Mesenchymal stem cell (in vitro differentiated cells and primary cell): Measurements from ENCODE around the gene IGSF11.
A peak's percentile ranks its signal among the peaks of the same experiment; 100 is the strongest.

Source experiments
- DNase-seq: peaks from one replicate; pipeline ENCODE4 v3.0.0-alpha.2; 2013
- H2AFZ ChIP-seq: one replicate; pipeline ENCODE4 v1.6.1; 2013; ENCODE audit warnings: low read depth, mild to moderate bottlenecking, control low read depth, inconsistent platforms, low read length, moderate library complexity
- H2AK5ac ChIP-seq: 2 replicates; pipeline ENCODE4 v1.6.1; 2013; ENCODE audit warnings: low read length, moderate library complexity, mild to moderate bottlenecking, inconsistent platforms; ENCODE audit not compliant: severe bottlenecking
- H2BK120ac ChIP-seq: one replicate; pipeline ENCODE4 v1.6.1; 2013; ENCODE audit warnings: low read depth, mild to moderate bottlenecking, inconsistent platforms, low read length, moderate library complexity
- H2BK12ac ChIP-seq, 2 experiments: one replicate each; pipeline ENCODE4 v1.6.1; 2013; ENCODE audit warnings: inconsistent platforms in 2 of 2, low read length in 2 of 2, mild to moderate bottlenecking in 2 of 2, moderate library complexity in 2 of 2, control low read depth in 1 of 2
- H2BK15ac ChIP-seq: one replicate; pipeline ENCODE4 v1.6.1; 2013; ENCODE audit warnings: mild to moderate bottlenecking, low read depth, inconsistent platforms; ENCODE audit not compliant: poor library complexity, severe bottlenecking
- H2BK5ac ChIP-seq: 2 replicates; pipeline ENCODE4 v1.6.1; 2013; ENCODE audit warnings: low read depth, mild to moderate bottlenecking, low read length, control low read depth, inconsistent platforms; ENCODE audit not compliant: poor library complexity, severe bottlenecking
- H3K14ac ChIP-seq, 2 experiments: one replicate each; pipeline ENCODE4 v1.6.1; 2013; ENCODE audit warnings: inconsistent platforms in 2 of 2, low read length in 2 of 2, control low read depth in 1 of 2, mild to moderate bottlenecking in 1 of 2, moderate library complexity in 1 of 2
- H3K18ac ChIP-seq, 2 experiments: one replicate each; pipeline ENCODE4 v1.6.1; 2013; ENCODE audit warnings: inconsistent platforms in 2 of 2, low read length in 2 of 2, control low read depth in 1 of 2, low read depth in 1 of 2, mild to moderate bottlenecking in 1 of 2
- H3K23ac ChIP-seq, 2 experiments: one replicate each; pipeline ENCODE4 v1.6.1; 2013; ENCODE audit warnings: inconsistent platforms in 2 of 2, low read length in 2 of 2, mild to moderate bottlenecking in 2 of 2, moderate library complexity in 2 of 2, control low read depth in 1 of 2
- H3K27ac ChIP-seq: 2 replicates; pipeline ENCODE4 v1.5.1; 2013; ENCODE audit warnings: mild to moderate bottlenecking, moderate library complexity, low read length, control low read depth, inconsistent platforms; ENCODE audit not compliant: poor library complexity, severe bottlenecking
- H3K27me3 ChIP-seq, 2 experiments: 2 replicates each; pipeline versions ENCODE4 v1.6.1 to v1.7.0; 2013; ENCODE audit warnings: low read length in 2 of 2, mild to moderate bottlenecking in 2 of 2, moderate library complexity in 2 of 2, control low read depth in 1 of 2, inconsistent platforms in 1 of 2; ENCODE audit not compliant: control insufficient read depth in 1 of 2, insufficient read depth in 1 of 2
- H3K36me3 ChIP-seq, 2 experiments: 2 replicates each; pipeline versions ENCODE4 v1.6.1 to v1.7.0; 2013; ENCODE audit warnings: low read length in 2 of 2, control low read depth in 1 of 2, inconsistent platforms in 1 of 2, low read depth in 1 of 2, mild to moderate bottlenecking in 1 of 2; ENCODE audit not compliant: insufficient read depth in 2 of 2, control insufficient read depth in 1 of 2
- H3K4ac ChIP-seq, 2 experiments: one replicate each; pipeline ENCODE4 v1.6.1; 2013; ENCODE audit warnings: inconsistent platforms in 2 of 2, low read length in 2 of 2, mild to moderate bottlenecking in 2 of 2, moderate library complexity in 2 of 2, control low read depth in 1 of 2, low read depth in 1 of 2
- H3K4me1 ChIP-seq: 2 replicates; pipeline ENCODE4 v1.6.1; 2013; ENCODE audit warnings: low read depth, low read length, control low read depth; ENCODE audit not compliant: control insufficient read depth, insufficient read depth
- H3K4me2 ChIP-seq: 2 replicates; pipeline ENCODE4 v1.6.1; 2013; ENCODE audit warnings: low read length, mild to moderate bottlenecking, inconsistent platforms; ENCODE audit not compliant: poor library complexity, severe bottlenecking
- H3K4me3 ChIP-seq, 2 experiments: 2 replicates each; pipeline versions ENCODE4 v1.5.1 to v1.7.0; 2013; ENCODE audit warnings: low read length in 2 of 2, mild to moderate bottlenecking in 2 of 2, control low read depth in 1 of 2, low read depth in 1 of 2; ENCODE audit not compliant: insufficient read depth in 1 of 2
- H3K79me1 ChIP-seq: replicated peaks from 2 replicates; pipeline ENCODE4 v1.6.1; 2013; ENCODE audit warnings: mild to moderate bottlenecking, control low read depth, low read length, inconsistent platforms; ENCODE audit not compliant: poor library complexity, severe bottlenecking
- H3K9ac ChIP-seq: 2 replicates; pipeline ENCODE4 v1.7.0; 2013; ENCODE audit warnings: mild to moderate bottlenecking, low read length, moderate library complexity
- H3K9me3 ChIP-seq: 2 replicates; pipeline ENCODE4 v1.7.0; 2013; ENCODE audit warnings: mild to moderate bottlenecking, low read length; ENCODE audit not compliant: control insufficient read depth
- H4K8ac ChIP-seq: one replicate; pipeline ENCODE4 v1.6.1; 2013; ENCODE audit warnings: inconsistent platforms, mild to moderate bottlenecking, low read length, moderate library complexity
- H4K91ac ChIP-seq: one replicate; pipeline ENCODE4 v1.6.1; 2013; ENCODE audit warnings: mild to moderate bottlenecking, low read length, inconsistent platforms
- WGBS: methylation state at CpG from one replicate; pipeline ENCODE4 v1.1.7; 2013; ENCODE audit warnings: mixed read lengths; 5-methylcytosine and 5-hydroxymethylcytosine counted together

IGSF11 gene

GRCh38 chr3:119044593-119044992 lies 9.9 kb upstream of the IGSF11 start:
- Histone ChIP-seq H2AK5ac (no peak overlapping the region), H3K27ac (no peak overlapping the region), H2BK12ac (no peak overlapping the region), H3K27me3 (no peaks in the 10 kb centered on the region), H3K4ac (no peak overlapping the region), H2BK120ac (no peak overlapping the region), H3K23ac (no peak overlapping the region), H2AFZ (no peak overlapping the region), H3K36me3 (no peaks in the 10 kb centered on the region), H2BK15ac (no peak overlapping the region), H3K79me1 (no peaks in the 10 kb centered on the region), H2BK5ac (no peak overlapping the region), H3K4me1 (no peaks in the 10 kb centered on the region), H4K91ac (no peak overlapping the region), H3K9me3 (no peaks in the 10 kb centered on the region), H3K4me3 (no peak overlapping the region), H3K4me2 (no peak overlapping the region), H3K18ac (no peak overlapping the region), H4K8ac (no peak overlapping the region), H3K14ac (no peak overlapping the region), H3K9ac (no peak overlapping the region)
- 73% methylated on average over 2 of the region's 2 CpGs for WGBS
- no peak for DNase-seq

GRCh38 chr3:119042162-119042561 lies 7.5 kb upstream of the IGSF11 start:
- Histone ChIP-seq H3K9me3 (no peaks in the 10 kb centered on the region), H4K91ac (no peak overlapping the region), H3K79me1 (no peaks in the 10 kb centered on the region), H3K4ac (no peak overlapping the region), H2BK120ac (no peak overlapping the region), H2AFZ (no peak overlapping the region), H3K4me1 (no peaks in the 10 kb centered on the region), H3K27ac (no peak overlapping the region), H3K18ac (no peak overlapping the region), H2BK15ac (no peak overlapping the region), H3K27me3 (peaks cover 4 to 8% of the 10 kb centered on the region in 2 experiments), H3K4me2 (no peak overlapping the region), H2BK12ac (no peak overlapping the region), H3K36me3 (no peaks in the 10 kb centered on the region), H3K9ac (no peak overlapping the region), H3K23ac (no peak overlapping the region), H3K14ac (no peak overlapping the region), H3K4me3 (no peak overlapping the region), H2BK5ac (no peak overlapping the region), H4K8ac (no peak overlapping the region), H2AK5ac (no peak overlapping the region)
- DNase-seq, result no peak
- 81% methylated on average over 2 of the region's 2 CpGs for WGBS

GRCh38 chr3:119035014-119035346 lies 334 bp upstream of the IGSF11 start:
- H3K4me3 ChIP-seq, result peak overlapping the region; percentile 60 to 75

GRCh38 chr3:119033393-119034255 lies 1.0 kb downstream of the IGSF11 start:
- H3K36me3 ChIP-seq, result no peaks in the 10 kb centered on the region
- WGBS, result 47% methylated on average over 8 of the region's 14 CpGs

More at GRCh38 chr3:119035014-119035346, 334 bp upstream of the IGSF11 start:
- no peak overlapping the region for H2BK12ac ChIP-seq
- no peak overlapping the region for H2AK5ac ChIP-seq
- no peak overlapping the region for H3K27ac ChIP-seq
- no peak overlapping the region for H2BK5ac ChIP-seq
- no peak overlapping the region for H3K18ac ChIP-seq
- no peak overlapping the region for H3K4ac ChIP-seq
- H2BK15ac ChIP-seq, result no peak overlapping the region
- DNase-seq, result peak; percentile 1
- H3K14ac ChIP-seq, result no peak overlapping the region
- WGBS, result 6% methylated on average over 18 of the region's 18 CpGs
- H3K36me3 ChIP-seq, result no peaks in the 10 kb centered on the region
- peak overlapping the region; percentile 30 for H2AFZ ChIP-seq
- no peak overlapping the region for H3K23ac ChIP-seq
- peaks cover 37 to 56% of the 10 kb centered on the region in 2 experiments for H3K27me3 ChIP-seq
- no peaks in the 10 kb centered on the region for H3K79me1 ChIP-seq
- no peak overlapping the region for H4K91ac ChIP-seq
- peaks cover 9% of the 10 kb centered on the region for H3K4me1 ChIP-seq
- no peak overlapping the region for H2BK120ac ChIP-seq
- no peaks in the 10 kb centered on the region for H3K9me3 ChIP-seq
- no peak overlapping the region for H3K9ac ChIP-seq
- peak overlapping the region; percentile 77 for H3K4me2 ChIP-seq
- H4K8ac ChIP-seq, result no peak overlapping the region

More at GRCh38 chr3:119033393-119034255, 1.0 kb downstream of the IGSF11 start:
- Histone ChIP-seq H2BK120ac (no peak overlapping the region), H3K4ac (no peak overlapping the region), H2AFZ (no peak overlapping the region), H3K4me2 (peak overlapping the region; percentile 77), H2AK5ac (no peak overlapping the region), H2BK12ac (no peak overlapping the region), H4K91ac (no peak overlapping the region), H4K8ac (no peak overlapping the region), H3K14ac (no peak overlapping the region), H3K9me3 (no peaks in the 10 kb centered on the region), H3K27me3 (peaks cover 39 to 60% of the 10 kb centered on the region in 2 experiments), H3K4me3 (peak overlapping the region; percentile 60 to 75), H2BK15ac (no peak overlapping the region), H3K4me1 (peaks cover 9% of the 10 kb centered on the region), H3K9ac (no peak overlapping the region), H3K27ac (no peak overlapping the region), H2BK5ac (no peak overlapping the region), H3K18ac (no peak overlapping the region), H3K79me1 (no peaks in the 10 kb centered on the region), H3K23ac (no peak overlapping the region)
- peak; percentile 1 for DNase-seq
